NT2/D1 (cell line): ENCODE data around the gene FBXL14.

Experiments used
- SUZ12 ChIP-seq: IDR thresholded peaks from 2 replicates; pipeline ENCODE4 v1.6.1; 2011; ENCODE audit not compliant: insufficient read length, insufficient read depth; ENCODE audit errors: extremely low read depth
- YY1 ChIP-seq: IDR thresholded peaks from 2 replicates; pipeline ENCODE4 v1.6.1; 2011; ENCODE audit not compliant: insufficient read length, insufficient read depth
- ZNF274 ChIP-seq: IDR thresholded peaks from 2 replicates; pipeline ENCODE4 v1.6.1; 2011; ENCODE audit warnings: mild to moderate bottlenecking, low read depth, low read length

GRCh38 chr12:1594261-1595025 lies at the start of gene FBXL14:
- no peak for TF ChIP-seq ZNF274
- TF ChIP-seq YY1, result no peak
- no peak for TF ChIP-seq SUZ12
